Fibroblast of skin of back (primary cell): Measurements from ENCODE around the gene SENP1.

ENCODE experiments used
- DNase-seq: peaks from one replicate; pipeline ENCODE4 v3.0.0-alpha.2; 2013

The SENP1 gene

GRCh38 chr12:47995981-47996401 is 109.9 kb downstream of the SENP1 start:
- peak; percentile 40 for DNase-seq

- no peak for DNase-seq
Observed at GRCh38 chr12:47993491-47993890, 112.4 kb downstream of the SENP1 start.
